Stimulated activated CD4-positive, alpha-beta T cell treated with anti-CD3 and anti-CD28 coated beads, Interleukin-4, amount 100 ng/mL, for 48 hours (primary cell): ENCODE data around the gene CCDC77.

Experiments
- DNase-seq, 2 donors: peaks; one replicate each; pipeline ENCODE4 v3.0.0-alpha.2; 2020; ENCODE audit warnings: low read depth in 2 of 2

CCDC77 gene

DNA sequence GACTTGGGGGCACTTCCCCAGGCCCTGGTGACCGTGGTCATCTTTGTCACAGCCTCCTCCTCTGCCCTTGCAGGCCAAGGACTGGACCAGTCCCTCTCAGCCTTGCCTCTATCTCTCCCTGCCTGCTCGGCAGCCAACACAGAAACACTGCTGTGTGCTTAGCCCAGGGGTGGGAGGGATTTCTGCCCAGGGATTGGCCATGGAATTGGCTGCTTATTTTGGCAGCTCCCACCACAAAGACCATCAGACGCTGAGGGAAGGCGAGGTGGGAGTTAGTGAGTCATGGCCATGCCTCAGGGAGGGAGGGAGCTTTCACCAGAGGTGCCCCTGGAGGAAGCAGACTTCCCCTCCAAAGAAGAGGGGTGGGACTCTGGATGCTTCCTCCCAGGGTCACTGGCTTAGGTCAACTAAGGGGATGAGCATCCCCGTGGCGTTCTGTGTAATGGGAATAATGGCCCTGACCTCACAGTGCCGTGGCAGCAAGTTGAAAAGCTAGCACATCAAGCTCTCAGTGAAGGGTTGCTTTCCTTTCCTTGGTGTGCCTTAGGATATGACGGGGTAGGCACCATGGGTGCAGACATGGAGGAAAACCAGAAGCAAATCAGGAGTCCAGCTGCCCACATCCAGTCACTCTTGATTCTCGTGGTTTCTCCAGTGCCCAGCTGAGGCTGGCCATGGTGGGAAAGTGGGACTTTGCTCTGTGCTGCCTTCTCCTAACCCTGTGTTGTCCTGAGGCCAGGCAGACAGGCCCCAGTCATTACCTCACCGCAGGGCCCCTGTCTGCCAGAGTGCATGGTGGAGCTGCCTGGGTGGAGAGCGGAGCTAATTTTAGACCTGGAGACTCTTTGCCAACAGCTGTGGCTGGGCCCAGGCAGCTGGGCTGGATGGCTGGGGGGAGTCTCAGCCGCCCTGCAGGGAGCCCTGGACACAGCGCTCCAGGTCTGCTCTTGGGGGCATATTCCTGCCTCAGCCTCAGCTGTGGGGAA, 79.7 kb downstream of the CCDC77 start:
- no peak for DNase-seq

GRCh38 chr12:482061-482460, 80.6 kb downstream of the CCDC77 start:
- DNase-seq = no peak

- DNase-seq = no peak
Measured at GRCh38 chr12:484096-484495, 82.7 kb downstream of the CCDC77 start.

GRCh38 chr12:490260-490659, 88.8 kb downstream of the CCDC77 start:
- DNase-seq = no peak
